Activated T-cell treated with anti-CD3 and anti-CD28 coated beads, Interleukin-2, amount 50 U/mL, for 72 hours (primary cell): ENCODE measurements around the gene HAVCR1. TPM values are rescaled to one million over a fixed set of nuclear protein-coding genes. Genes with fewer than 3 reads are reported as not detected.
A peak's percentile ranks its signal among the peaks of the same experiment; 100 is the strongest.
"Not testable (repeated sequence)": the region's sequence is repeated elsewhere in the genome, so short reads cannot be mapped to it uniquely, and the experiment has no call there.

Experiments
- ATAC-seq, 2 donors: fragments of 150-1000 bp; cut with Tn5 transposase; replicated peaks in 1 of 2; 2 replicates each; pipeline ENCODE4 v1.10.0; 2021; ENCODE audit warnings: moderate library complexity in 2 of 2, mild to moderate bottlenecking in 1 of 2
- DNase-seq, 2 donors: peaks; one replicate each; pipeline ENCODE4 v3.0.0; 2021 to 2022; ENCODE audit warnings: mixed read lengths in 1 of 2
- H3K27ac Mint-ChIP-seq: one replicate; pipeline ENCODE4 v1.8.0; 2022; ENCODE audit warnings: mild to moderate bottlenecking, moderate library complexity, mixed read lengths
- H3K27me3 Mint-ChIP-seq: one replicate; pipeline ENCODE4 v1.8.0; 2022; ENCODE audit warnings: low read depth, mixed read lengths
- H3K36me3 Mint-ChIP-seq, 2 donors: one replicate each; pipeline ENCODE4 v1.8.0; 2022; ENCODE audit warnings: mixed read lengths in 2 of 2, mild to moderate bottlenecking in 1 of 2; ENCODE audit not compliant: insufficient read depth in 2 of 2
- H3K4me1 Mint-ChIP-seq: one replicate; pipeline ENCODE4 v1.8.0; 2022; ENCODE audit warnings: low read depth, mixed read lengths
- H3K4me3 Mint-ChIP-seq, 2 donors: one replicate each; pipeline ENCODE4 v1.8.0; 2022; ENCODE audit warnings: mild to moderate bottlenecking in 2 of 2, mixed read lengths in 2 of 2, moderate library complexity in 2 of 2
- H3K9me3 Mint-ChIP-seq, 2 donors: one replicate each; pipeline ENCODE4 v1.8.0; 2022; ENCODE audit warnings: mixed read lengths in 2 of 2
- total RNA-seq, 2 donors: library from RNA; stranded (reverse); gene quantifications; one replicate each; pipeline ENCODE4 v1.2.3, GENCODE V29; 2022

Gene HAVCR1
- total RNA-seq, 2 donors from 2014 or later = 2.6 to 2.7 TPM

- Mint-ChIP-seq H3K9me3 (no peaks in the 10 kb centered on the region), H3K27ac (peak overlapping the region; percentile 57), H3K4me1 (peaks cover 15% of the 10 kb centered on the region), H3K27me3 (no peaks in the 10 kb centered on the region), H3K36me3 (no peaks in the 10 kb centered on the region), H3K4me3 (peak overlapping the region in 1 of 2 donors; percentile 55)
- no peak for DNase-seq
- ATAC-seq = no peak
Observed at GRCh38 chr5:157038568-157039187, 20.2 kb downstream of the HAVCR1 start.

GRCh38 chr5:157034106-157035072 is 24.5 kb downstream of the HAVCR1 start:
- H3K27me3 Mint-ChIP-seq, H3K4me3 Mint-ChIP-seq, H3K36me3 Mint-ChIP-seq, DNase-seq, ATAC-seq, H3K9me3 Mint-ChIP-seq, H3K27ac Mint-ChIP-seq: not testable (repeated sequence)
- peaks cover 44% of the 10 kb centered on the region for H3K4me1 Mint-ChIP-seq

GRCh38 chr5:157033071-157033583 is 25.8 kb downstream of the HAVCR1 start:
- H3K4me1 Mint-ChIP-seq = peaks cover 45% of the 10 kb centered on the region
- ATAC-seq (peak; percentile 67), DNase-seq (no peak)
- H3K27me3 Mint-ChIP-seq = no peaks in the 10 kb centered on the region
- H3K9me3 Mint-ChIP-seq = no peaks in the 10 kb centered on the region
- H3K27ac Mint-ChIP-seq = no peak overlapping the region
- H3K4me3 Mint-ChIP-seq = no peak overlapping the region
- H3K36me3 Mint-ChIP-seq = no peaks in the 10 kb centered on the region

DNA sequence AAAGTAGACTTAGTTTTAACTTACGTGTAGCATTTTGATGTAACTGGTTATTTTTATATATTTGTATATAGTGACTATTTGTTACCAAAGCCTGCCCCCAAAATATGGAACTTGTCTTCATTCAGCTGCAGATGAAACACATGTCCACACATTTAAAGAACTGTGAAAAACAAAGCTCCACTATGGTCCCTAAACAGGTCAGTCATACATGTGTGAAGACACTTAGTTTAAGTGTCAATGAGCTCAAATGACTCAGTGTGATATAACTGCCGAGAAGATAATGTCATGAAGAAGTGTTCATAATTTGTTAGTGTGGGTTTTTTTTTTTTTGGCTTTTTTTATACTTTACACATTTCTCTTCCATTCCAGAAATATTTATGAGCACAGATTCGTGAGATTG is 28.2 kb downstream of the HAVCR1 start:
- Mint-ChIP-seq H3K27me3 (no peaks in the 10 kb centered on the region), H3K27ac (no peak overlapping the region), H3K9me3 (no peaks in the 10 kb centered on the region), H3K4me1 (peaks cover 59% of the 10 kb centered on the region), H3K4me3 (no peak overlapping the region), H3K36me3 (no peaks in the 10 kb centered on the region)
- DNase-seq (no peak), ATAC-seq (peak; percentile 68 to 80)

GRCh38 chr5:157029457-157029856 is 29.5 kb downstream of the HAVCR1 start:
- peaks cover 3 to 5% of the 10 kb centered on the region in 2 donors for H3K36me3 Mint-ChIP-seq
- H3K27me3 Mint-ChIP-seq = no peaks in the 10 kb centered on the region
- peaks cover 0 to 2% of the 10 kb centered on the region in 2 donors for H3K9me3 Mint-ChIP-seq
- peaks cover 71% of the 10 kb centered on the region for H3K4me1 Mint-ChIP-seq
- no peak for DNase-seq
- H3K27ac Mint-ChIP-seq = peak overlapping the region; percentile 51
- ATAC-seq = no peak
- peak overlapping the region in 1 of 2 donors; percentile 38 for H3K4me3 Mint-ChIP-seq

DNA sequence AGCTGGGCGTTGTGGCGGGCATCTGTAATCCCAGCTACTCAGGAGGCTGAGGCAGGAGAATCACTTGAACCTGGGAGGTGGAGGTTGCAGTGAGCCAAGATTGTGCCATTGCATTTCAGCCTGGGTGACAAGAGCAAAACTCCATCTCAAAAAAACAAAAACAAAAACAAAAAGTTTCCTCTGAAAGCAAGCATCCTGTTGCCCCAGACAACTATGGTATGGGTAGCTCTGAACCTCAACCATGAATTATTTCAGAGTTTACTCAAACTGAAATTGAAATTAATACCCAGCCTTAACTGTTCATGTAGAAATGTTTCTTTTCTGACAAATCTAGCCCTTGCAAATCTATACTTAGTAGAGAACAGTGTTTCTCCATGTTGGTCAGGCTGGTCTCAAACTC is 31.3 kb downstream of the HAVCR1 start:
- not testable (repeated sequence) for H3K27ac Mint-ChIP-seq, ATAC-seq, H3K9me3 Mint-ChIP-seq, H3K36me3 Mint-ChIP-seq, H3K4me3 Mint-ChIP-seq, DNase-seq, H3K27me3 Mint-ChIP-seq
- H3K4me1 Mint-ChIP-seq = peaks cover 78% of the 10 kb centered on the region

- no peak for ATAC-seq
- Mint-ChIP-seq H3K4me3 (no peak overlapping the region), H3K27me3 (no peaks in the 10 kb centered on the region), H3K4me1 (peaks cover 85% of the 10 kb centered on the region), H3K36me3 (peaks cover 5 to 9% of the 10 kb centered on the region in 2 donors), H3K9me3 (peaks cover 2 to 4% of the 10 kb centered on the region in 2 donors), H3K27ac (no peak overlapping the region)
- DNase-seq = no peak
Observed at GRCh38 chr5:157026789-157027424, 32.0 kb downstream of the HAVCR1 start.

DNA sequence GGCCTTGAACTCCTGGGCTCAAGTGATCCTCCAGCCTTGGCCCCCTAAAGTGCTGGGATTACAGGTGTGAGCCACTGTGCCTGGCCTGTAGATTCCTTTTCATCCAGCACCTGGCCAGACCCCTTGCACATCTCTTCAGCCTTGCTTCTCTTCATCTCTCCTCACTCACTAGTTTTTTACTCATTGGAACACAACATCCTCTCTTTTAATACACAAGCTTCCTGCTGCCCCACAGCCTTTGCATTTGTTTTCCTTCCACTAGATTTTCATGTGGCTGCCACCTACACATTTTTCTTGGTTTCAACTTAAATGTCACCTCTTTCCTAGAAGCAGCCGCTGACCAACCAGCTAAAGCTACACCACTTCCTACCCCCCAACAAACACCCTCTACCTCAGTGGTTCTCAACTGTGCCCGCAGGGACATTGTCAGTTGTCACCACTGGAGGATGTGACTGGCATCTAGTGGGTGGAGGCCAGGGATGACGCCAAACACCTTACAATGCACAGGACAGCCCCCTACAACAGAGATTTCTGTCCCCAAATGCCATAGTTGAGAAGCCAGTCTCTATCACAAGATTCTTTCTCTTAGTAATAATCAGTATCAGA is 33.7 kb downstream of the HAVCR1 start:
- H3K36me3 Mint-ChIP-seq = peaks cover 5 to 9% of the 10 kb centered on the region in 2 donors
- H3K4me3 Mint-ChIP-seq = peak overlapping the region; percentile 46 to 69
- H3K27ac Mint-ChIP-seq = peak overlapping the region; percentile 92
- ATAC-seq (peak; percentile 98), DNase-seq (peak; percentile 84 to 90)
- H3K9me3 Mint-ChIP-seq = peaks cover 2 to 4% of the 10 kb centered on the region in 2 donors
- no peaks in the 10 kb centered on the region for H3K27me3 Mint-ChIP-seq
- H3K4me1 Mint-ChIP-seq = peaks cover 88% of the 10 kb centered on the region

DNA sequence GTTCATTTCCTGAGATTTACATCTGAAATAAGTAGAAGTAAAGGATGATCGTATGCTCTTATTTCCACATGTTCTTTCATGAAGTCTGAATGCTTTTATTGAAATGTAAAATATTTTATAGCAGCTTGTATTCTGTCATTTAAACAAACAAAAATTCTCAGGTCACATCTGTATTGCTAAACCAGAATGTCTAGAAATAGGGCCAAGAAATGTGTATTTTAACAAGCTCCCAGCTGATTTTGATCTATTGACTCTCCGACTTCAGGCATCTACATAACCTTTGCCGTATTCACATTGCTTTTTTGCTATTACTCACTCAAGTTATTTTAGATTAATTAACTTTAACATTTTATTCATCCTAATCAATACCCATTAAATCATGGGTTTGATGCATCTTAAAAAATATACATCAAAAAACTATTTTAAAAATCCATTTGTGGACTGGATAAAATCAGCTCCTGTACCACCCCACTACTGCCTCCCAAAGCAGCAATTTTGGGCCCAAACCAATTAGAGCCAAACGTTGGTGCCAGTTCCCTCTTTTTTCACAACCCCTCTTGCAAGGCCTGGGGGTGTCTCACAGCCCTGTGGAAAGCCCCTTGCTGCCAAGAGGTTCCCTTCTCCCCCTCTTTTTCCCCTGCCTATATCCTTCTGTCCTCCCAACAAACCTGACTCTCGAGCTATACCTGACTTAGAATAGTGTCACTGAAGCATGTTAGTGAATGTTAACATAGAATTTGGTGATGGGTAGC is 34.5 kb downstream of the HAVCR1 start:
- no peak for DNase-seq
- no peak for ATAC-seq
- H3K9me3 Mint-ChIP-seq = peaks cover 2 to 4% of the 10 kb centered on the region in 2 donors
- H3K36me3 Mint-ChIP-seq = peaks cover 5 to 9% of the 10 kb centered on the region in 2 donors
- H3K4me1 Mint-ChIP-seq = peaks cover 87% of the 10 kb centered on the region
- peak overlapping the region; percentile 46 to 69 for H3K4me3 Mint-ChIP-seq
- no peaks in the 10 kb centered on the region for H3K27me3 Mint-ChIP-seq
- peak overlapping the region; percentile 92 for H3K27ac Mint-ChIP-seq

GRCh38 chr5:157022024-157022423 is 36.9 kb downstream of the HAVCR1 start:
- H3K36me3 Mint-ChIP-seq = peaks cover 5 to 17% of the 10 kb centered on the region in 2 donors
- no peaks in the 10 kb centered on the region for H3K27me3 Mint-ChIP-seq

DNA sequence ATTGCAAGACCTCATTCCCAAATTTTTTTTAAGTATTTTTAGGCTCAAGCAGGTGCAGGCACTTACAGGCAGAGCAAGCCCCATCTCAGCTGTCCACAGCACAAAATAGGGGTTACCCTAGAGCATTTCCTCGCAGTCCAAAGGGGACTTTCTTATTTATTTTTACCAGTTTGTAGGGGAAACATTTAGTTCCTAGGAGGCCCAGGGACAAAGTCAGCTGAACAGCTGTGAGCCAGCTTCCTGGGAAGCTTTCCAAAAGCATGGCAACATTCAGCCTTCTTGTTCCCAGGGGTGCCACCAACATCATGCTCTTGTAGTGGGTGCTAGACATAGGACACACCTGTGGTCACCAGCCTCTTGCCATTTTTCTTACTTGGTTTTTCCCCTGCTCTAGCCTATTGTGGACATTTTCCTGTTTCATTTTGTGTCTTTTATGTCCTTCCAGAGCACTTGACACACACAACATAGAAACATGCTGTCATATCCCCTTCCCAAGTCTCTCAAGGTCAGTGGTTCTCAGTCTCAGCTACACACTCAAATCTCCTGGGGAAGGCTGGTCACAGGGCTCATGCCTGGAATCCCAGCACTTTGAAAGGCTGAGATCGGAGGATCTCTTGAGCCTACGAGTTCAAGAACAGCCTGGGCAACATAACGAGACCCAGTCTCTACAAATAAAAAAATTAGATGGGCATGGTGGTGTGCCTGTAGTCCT is 38.2 kb downstream of the HAVCR1 start:
- DNase-seq (no peak), ATAC-seq (no peak)
- Mint-ChIP-seq H3K4me3 (no peak overlapping the region), H3K4me1 (peaks cover 59% of the 10 kb centered on the region), H3K9me3 (peaks cover 2 to 7% of the 10 kb centered on the region in 2 donors), H3K27me3 (no peaks in the 10 kb centered on the region), H3K36me3 (peaks cover 7 to 23% of the 10 kb centered on the region in 2 donors), H3K27ac (no peak overlapping the region)

More at GRCh38 chr5:157022024-157022423, 36.9 kb downstream of the HAVCR1 start:
- no peak overlapping the region for H3K4me3 Mint-ChIP-seq
- ATAC-seq (no peak), DNase-seq (no peak)
- peaks cover 2 to 7% of the 10 kb centered on the region in 2 donors for H3K9me3 Mint-ChIP-seq
- H3K27ac Mint-ChIP-seq = peak overlapping the region; percentile 4
- peaks cover 72% of the 10 kb centered on the region for H3K4me1 Mint-ChIP-seq
